Uterus (tissue), 4 donors: ENCODE data around the gene DPY19L2. TPM values are rescaled to one million over a fixed set of nuclear protein-coding genes. Genes with fewer than 3 reads are reported as not detected.
"Not testable (repeated sequence)": the region's sequence is repeated elsewhere in the genome, so short reads cannot be mapped to it uniquely, and the experiment has no call there.

Experiments used
- DNase-seq, 2 donors: peaks; one replicate each; pipeline ENCODE4 v3.0.0-alpha.2; 2019 to 2020
- H3K27ac ChIP-seq, 2 donors: fragments of 200-600 bp; sonication (generic); 1 replicate in 1 of 2; 2 replicates in 1 of 2; pipeline ENCODE4 v1.5.1; 2016 to 2018
- H3K27me3 ChIP-seq, 2 donors: fragments of 200-600 bp; sonication (generic); one replicate each; pipeline ENCODE4 v1.5.1; 2018 to 2019; ENCODE audit warnings: control low read depth in 1 of 2
- H3K36me3 ChIP-seq, 2 donors: fragments of 200-600 bp; sonication (generic); one replicate each; pipeline ENCODE4 v1.5.1; 2019; ENCODE audit warnings: control low read depth in 1 of 2
- H3K4me1 ChIP-seq, 2 donors: fragments of 200-600 bp; sonication (generic); one replicate each; pipeline ENCODE4 v1.5.1; 2018 to 2019; ENCODE audit warnings: control low read depth in 1 of 2
- H3K4me3 ChIP-seq, 2 donors: fragments of 200-600 bp; sonication (generic); 1 replicate in 1 of 2; 2 replicates in 1 of 2; pipeline ENCODE4 v1.5.1; 2018 to 2019; ENCODE audit warnings: mild to moderate bottlenecking in 1 of 2
- H3K9me3 ChIP-seq, 2 donors: fragments of 200-600 bp; sonication (generic); one replicate each; pipeline ENCODE4 v1.5.1; 2019; ENCODE audit warnings: control low read depth in 1 of 2
- CTCF ChIP-seq, 4 experiments: fragments of 200-600 bp in 2 of 4; fragments of 450-650 bp in 2 of 4; sonication (generic) in 2 of 4; IDR thresholded peaks; one replicate each; pipeline ENCODE4 v1.5.1; 2016 to 2019; ENCODE audit warnings: antibody characterized with exemption in 4 of 4, mild to moderate bottlenecking in 2 of 4, moderate library complexity in 1 of 4
- intact Hi-C: fragments of 100-400 bp; cut with DNase I; formaldehyde crosslinking; loops from one replicate; pipeline ENCODE4 v1.15.1; 2023; ENCODE audit warnings: low total_unique reads
- total RNA-seq, 4 donors: library from RNA; depleted of rRNA in 3 of 4; stranded (reverse); fragments of >200 nt in 3 of 4; gene quantifications; one replicate each; pipeline versions ENCODE4 v1.1.0 to v1.2.4, GENCODE V29; 2014 to 2023
- donor health status: DM: yes; HTN: yes; CAD: no.

The DPY19L2 gene
- total RNA-seq, 4 donors from 2014 or later: 7.9 to 79.7 (median 29.7) TPM

GRCh38 chr12:63672550-63672949 lies 4.3 kb upstream of the DPY19L2 start:
- H3K36me3 ChIP-seq, intact Hi-C loops, H3K27ac ChIP-seq, H3K27me3 ChIP-seq, H3K9me3 ChIP-seq, H3K4me3 ChIP-seq, H3K4me1 ChIP-seq, DNase-seq: not testable (repeated sequence)
- TF ChIP-seq CTCF (IDR thresholded peaks at IDR 0.05): peak in 2 of 4 experiments; percentile 19 to 24

GRCh38 chr12:63669936-63670335 lies 1.6 kb upstream of the DPY19L2 start:
- H3K27ac ChIP-seq, H3K4me3 ChIP-seq, intact Hi-C loops, H3K9me3 ChIP-seq, H3K4me1 ChIP-seq, H3K36me3 ChIP-seq, DNase-seq, H3K27me3 ChIP-seq: not testable (repeated sequence)

GRCh38 chr12:63669427-63669826 lies 1.1 kb upstream of the DPY19L2 start:
- H3K4me3 ChIP-seq: peak overlapping the region in 1 of 2 donors; percentile 61

GRCh38 chr12:63668800-63669365 lies 590 bp upstream of the DPY19L2 start:
- H3K4me1 ChIP-seq, H3K36me3 ChIP-seq, intact Hi-C loops, H3K27me3 ChIP-seq, H3K9me3 ChIP-seq: not testable (repeated sequence)
- peak; percentile 25 to 29 for DNase-seq
- peak overlapping the region; percentile 39 to 61 for H3K4me3 ChIP-seq
- peak overlapping the region; percentile 84 to 87 for H3K27ac ChIP-seq

More at GRCh38 chr12:63669427-63669826, 1.1 kb upstream of the DPY19L2 start:
- H3K27me3 ChIP-seq, H3K9me3 ChIP-seq, DNase-seq, H3K36me3 ChIP-seq, intact Hi-C loops, H3K4me1 ChIP-seq: not testable (repeated sequence)
- H3K27ac ChIP-seq: peak overlapping the region in 1 of 2 donors; percentile 87

GRCh38 chr12:63663005-63663404 lies 5.3 kb downstream of the DPY19L2 start:
- H3K4me3 ChIP-seq, intact Hi-C loops, H3K27me3 ChIP-seq, H3K27ac ChIP-seq, H3K9me3 ChIP-seq, DNase-seq, H3K4me1 ChIP-seq, H3K36me3 ChIP-seq: not testable (repeated sequence)

- H3K27me3 ChIP-seq, intact Hi-C loops: not testable (repeated sequence)
These were observed 9.8 kb downstream of the DPY19L2 start for GRCh38 chr12:63658501-63658900.

GRCh38 chr12:63656407-63656806 lies 11.9 kb downstream of the DPY19L2 start:
- intact Hi-C loops, H3K27ac ChIP-seq, H3K27me3 ChIP-seq, H3K9me3 ChIP-seq, H3K4me1 ChIP-seq, DNase-seq, H3K4me3 ChIP-seq, H3K36me3 ChIP-seq: not testable (repeated sequence)

More at GRCh38 chr12:63658501-63658900, 9.8 kb downstream of the DPY19L2 start:
- not testable (repeated sequence) for DNase-seq, H3K4me3 ChIP-seq, H3K36me3 ChIP-seq, H3K9me3 ChIP-seq, H3K27ac ChIP-seq, H3K4me1 ChIP-seq

- H3K4me3 ChIP-seq, intact Hi-C loops, H3K9me3 ChIP-seq, H3K27me3 ChIP-seq, H3K36me3 ChIP-seq, H3K4me1 ChIP-seq, DNase-seq, H3K27ac ChIP-seq: not testable (repeated sequence)
These were observed 12.6 kb downstream of the DPY19L2 start for GRCh38 chr12:63655543-63656257.

GRCh38 chr12:63654481-63654880 lies 13.8 kb downstream of the DPY19L2 start:
- H3K4me1 ChIP-seq, DNase-seq, H3K27ac ChIP-seq, intact Hi-C loops, H3K4me3 ChIP-seq, H3K9me3 ChIP-seq, H3K36me3 ChIP-seq, H3K27me3 ChIP-seq: not testable (repeated sequence)

GRCh38 chr12:63649517-63649916 lies 18.8 kb downstream of the DPY19L2 start:
- DNase-seq, H3K36me3 ChIP-seq, H3K27me3 ChIP-seq, H3K4me1 ChIP-seq, H3K9me3 ChIP-seq, H3K4me3 ChIP-seq, intact Hi-C loops, H3K27ac ChIP-seq: not testable (repeated sequence)

GRCh38 chr12:63643381-63644140 lies 24.7 kb downstream of the DPY19L2 start:
- H3K27ac ChIP-seq, H3K36me3 ChIP-seq, H3K4me1 ChIP-seq, intact Hi-C loops, DNase-seq, H3K4me3 ChIP-seq, H3K9me3 ChIP-seq, H3K27me3 ChIP-seq: not testable (repeated sequence)

- DNase-seq, H3K27ac ChIP-seq, H3K36me3 ChIP-seq, H3K4me3 ChIP-seq, H3K27me3 ChIP-seq, H3K9me3 ChIP-seq, intact Hi-C loops, H3K4me1 ChIP-seq: not testable (repeated sequence)
These were observed 44.0 kb downstream of the DPY19L2 start for GRCh38 chr12:63624258-63624657.
